Brain microvascular endothelial cell (primary cell): ENCODE data around the gene SLC24A3.

Source experiments
- DNase-seq: peaks from one replicate; pipeline ENCODE4 v3.0.0-alpha.2; 2020
- H3K27ac ChIP-seq: fragments of 250-450 bp; sonication (Bioruptor Pico); 2 replicates; pipeline ENCODE4 v1.5.1; 2020; ENCODE audit warnings: mild to moderate bottlenecking, moderate library complexity
- H3K27me3 ChIP-seq: fragments of 250-450 bp; sonication (Bioruptor Pico); replicated peaks from 2 replicates; pipeline ENCODE4 v1.5.1; 2020; ENCODE audit warnings: mild to moderate bottlenecking
- H3K36me3 ChIP-seq: fragments of 250-450 bp; sonication (Bioruptor Pico); replicated peaks from 2 replicates; pipeline ENCODE4 v1.5.1; 2020; ENCODE audit warnings: mild to moderate bottlenecking
- H3K4me3 ChIP-seq: 2 replicates; pipeline ENCODE4 v1.5.1; 2011; ENCODE audit warnings: low read depth, mild to moderate bottlenecking, control low read depth, low read length, moderate library complexity
- in situ Hi-C: cut with HindIII; loops from 2 replicates; pipeline ENCODE4 v1.10.0; 2017; ENCODE audit warnings: low sequenced_read_pairs, low pct_ligation_motif_present
- TF ChIP-seq, protein P1 (sequence below): IDR thresholded peaks from 2 replicates; pipeline ENCODE4 v1.5.1; 2011; ENCODE audit warnings: low read depth, mild to moderate bottlenecking, moderate library complexity, low read length, control low read depth, inconsistent platforms; ENCODE audit errors: missing control alignments

SLC24A3 gene

GRCh38 chr20:19605786-19606485, 393.5 kb downstream of the SLC24A3 start:
- in situ Hi-C loops, result no loop called here
- Histone ChIP-seq H3K36me3 (no peaks in the 10 kb centered on the region), H3K27me3 (no peaks in the 10 kb centered on the region), H3K27ac (no peak overlapping the region), H3K4me3 (no peak overlapping the region)
- no peak for DNase-seq
- TF ChIP-seq, protein P1, sequence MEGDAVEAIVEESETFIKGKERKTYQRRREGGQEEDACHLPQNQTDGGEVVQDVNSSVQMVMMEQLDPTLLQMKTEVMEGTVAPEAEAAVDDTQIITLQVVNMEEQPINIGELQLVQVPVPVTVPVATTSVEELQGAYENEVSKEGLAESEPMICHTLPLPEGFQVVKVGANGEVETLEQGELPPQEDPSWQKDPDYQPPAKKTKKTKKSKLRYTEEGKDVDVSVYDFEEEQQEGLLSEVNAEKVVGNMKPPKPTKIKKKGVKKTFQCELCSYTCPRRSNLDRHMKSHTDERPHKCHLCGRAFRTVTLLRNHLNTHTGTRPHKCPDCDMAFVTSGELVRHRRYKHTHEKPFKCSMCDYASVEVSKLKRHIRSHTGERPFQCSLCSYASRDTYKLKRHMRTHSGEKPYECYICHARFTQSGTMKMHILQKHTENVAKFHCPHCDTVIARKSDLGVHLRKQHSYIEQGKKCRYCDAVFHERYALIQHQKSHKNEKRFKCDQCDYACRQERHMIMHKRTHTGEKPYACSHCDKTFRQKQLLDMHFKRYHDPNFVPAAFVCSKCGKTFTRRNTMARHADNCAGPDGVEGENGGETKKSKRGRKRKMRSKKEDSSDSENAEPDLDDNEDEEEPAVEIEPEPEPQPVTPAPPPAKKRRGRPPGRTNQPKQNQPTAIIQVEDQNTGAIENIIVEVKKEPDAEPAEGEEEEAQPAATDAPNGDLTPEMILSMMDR, result no peak

DNA sequence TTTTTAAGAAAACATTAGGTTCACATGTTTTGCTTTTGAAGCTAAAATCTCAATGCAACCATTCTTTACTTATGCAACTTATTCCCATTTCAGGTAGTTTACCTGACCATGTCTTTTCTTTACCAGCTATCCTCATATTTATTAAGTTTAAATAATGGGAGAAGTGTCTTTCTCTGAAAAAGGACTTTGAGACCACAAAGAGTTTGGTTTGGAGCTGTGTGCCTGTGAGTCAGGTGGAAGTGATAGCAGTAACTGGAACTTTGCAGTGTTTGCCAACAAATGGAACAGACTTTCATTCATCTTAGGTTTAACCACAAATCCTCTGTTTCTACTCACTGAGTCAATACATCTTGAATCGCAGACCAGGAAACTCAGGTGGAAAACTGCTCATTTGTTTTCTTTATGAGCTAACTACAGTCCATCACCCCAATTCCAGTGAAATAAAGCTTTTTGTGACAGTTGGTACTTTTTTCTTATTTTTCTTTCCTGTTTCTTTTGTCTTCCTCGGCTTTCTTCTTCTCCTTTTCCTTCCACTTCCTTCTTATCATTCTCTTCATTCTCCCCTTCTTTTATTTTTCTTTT, 397.3 kb downstream of the SLC24A3 start:
- DNase-seq, result no peak
- H3K27me3 ChIP-seq, result no peaks in the 10 kb centered on the region
- no peak overlapping the region for H3K4me3 ChIP-seq
- in situ Hi-C loops, result no loop called here
- TF ChIP-seq, protein P1, result no peak
- H3K36me3 ChIP-seq, result no peaks in the 10 kb centered on the region
- no peak overlapping the region for H3K27ac ChIP-seq

DNA sequence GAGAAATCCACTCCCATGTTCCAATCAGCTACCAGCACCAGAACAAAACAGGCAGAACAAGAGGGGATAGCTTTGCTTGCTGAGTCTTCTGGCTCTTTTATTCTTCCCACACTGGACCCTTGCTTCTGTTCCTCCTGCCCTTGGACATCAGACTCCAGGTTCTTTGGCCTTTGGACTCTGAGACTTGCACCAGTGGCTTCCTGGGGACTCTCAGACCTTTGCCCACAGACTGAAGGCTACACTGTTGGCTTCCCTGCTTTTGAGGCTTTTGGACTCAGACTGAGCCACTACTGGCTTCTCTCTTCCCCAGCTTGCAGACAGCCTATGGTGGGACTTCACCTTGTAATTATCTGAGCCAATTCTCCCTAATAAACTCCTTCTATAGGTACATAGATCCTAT, 403.2 kb downstream of the SLC24A3 start:
- H3K36me3 ChIP-seq, result no peaks in the 10 kb centered on the region
- no peak overlapping the region for H3K4me3 ChIP-seq
- no peaks in the 10 kb centered on the region for H3K27me3 ChIP-seq
- TF ChIP-seq, protein P1, result no peak
- no peak for DNase-seq
- H3K27ac ChIP-seq, result no peak overlapping the region
- in situ Hi-C loops, result no loop called here

- TF ChIP-seq, protein P1, result no peak
- no peak for DNase-seq
- Histone ChIP-seq H3K27ac (no peak overlapping the region), H3K27me3 (no peaks in the 10 kb centered on the region), H3K4me3 (no peak overlapping the region), H3K36me3 (no peaks in the 10 kb centered on the region)
- in situ Hi-C loops, result no loop called here
Observed at GRCh38 chr20:19616081-19616480, 403.6 kb downstream of the SLC24A3 start.

DNA sequence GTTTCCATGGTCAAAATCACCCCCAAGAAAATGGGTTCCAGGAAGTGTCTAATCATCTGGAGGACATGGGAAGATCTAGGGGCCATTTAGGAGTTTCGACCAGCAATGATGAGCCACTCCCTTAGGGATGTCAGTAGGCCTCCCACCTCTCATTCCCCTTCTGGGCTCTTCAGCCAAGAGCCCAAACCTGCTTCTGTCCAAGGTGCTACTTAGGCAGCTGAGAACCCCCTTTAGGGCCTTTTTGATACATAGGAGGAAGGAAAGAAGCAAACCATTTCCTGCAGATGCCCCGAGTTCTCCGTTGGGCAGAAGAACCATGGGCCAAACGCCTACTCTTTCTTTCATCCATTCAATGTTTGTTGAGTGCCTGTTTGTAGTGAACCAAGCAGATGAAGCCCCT, 404.2 kb downstream of the SLC24A3 start:
- DNase-seq, result no peak
- in situ Hi-C loops, result no loop called here

More for the DNA sequence above, 404.2 kb downstream of the SLC24A3 start:
- H3K4me3 ChIP-seq, result no peak overlapping the region
- H3K27me3 ChIP-seq, result no peaks in the 10 kb centered on the region
- TF ChIP-seq, protein P1, result no peak
- no peaks in the 10 kb centered on the region for H3K36me3 ChIP-seq
- no peak overlapping the region for H3K27ac ChIP-seq
